ENCODE data around the gene NTRK1.
A peak's percentile ranks its signal among the peaks of the same experiment; 100 is the strongest.

NTRK1 gene

DNA sequence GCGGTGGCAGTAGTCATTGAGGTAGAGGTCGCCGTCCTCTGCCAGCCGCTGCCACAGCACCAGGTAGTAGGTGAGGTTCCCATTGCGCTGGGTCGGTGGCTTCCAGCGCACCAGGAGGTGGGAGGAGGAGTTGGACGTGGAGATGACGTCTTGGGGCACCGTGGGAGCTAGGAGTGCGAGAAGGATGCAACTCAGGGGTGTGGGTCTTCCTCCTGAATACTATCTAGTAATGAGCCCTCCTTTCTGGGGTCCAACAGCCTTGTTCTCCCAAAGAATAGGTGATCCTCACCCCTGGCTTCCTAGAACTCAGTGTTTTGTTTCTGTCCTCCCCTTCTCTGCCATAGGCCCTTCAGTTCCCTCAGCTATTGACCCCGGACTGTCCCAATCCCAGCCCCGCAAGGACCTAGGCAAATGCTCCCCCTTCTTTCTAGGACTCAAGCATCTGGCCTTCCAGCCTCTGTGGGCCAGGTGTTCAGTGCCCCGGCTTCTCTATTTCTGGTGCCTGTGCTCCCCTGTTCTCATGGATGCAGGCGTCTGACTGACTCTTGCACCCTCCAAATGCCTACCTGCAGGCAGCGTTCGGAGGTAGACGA, 14.6 kb upstream of the NTRK1 start:
- CTCF ChIA-PET: interaction anchor here (0.5 to 2.5 kb wide), 7 partner anchors 8 to 262 kb away, joined by 3 to 12 read pairs (median 10); partner anchors contain the start of gene NTRK1

DNA sequence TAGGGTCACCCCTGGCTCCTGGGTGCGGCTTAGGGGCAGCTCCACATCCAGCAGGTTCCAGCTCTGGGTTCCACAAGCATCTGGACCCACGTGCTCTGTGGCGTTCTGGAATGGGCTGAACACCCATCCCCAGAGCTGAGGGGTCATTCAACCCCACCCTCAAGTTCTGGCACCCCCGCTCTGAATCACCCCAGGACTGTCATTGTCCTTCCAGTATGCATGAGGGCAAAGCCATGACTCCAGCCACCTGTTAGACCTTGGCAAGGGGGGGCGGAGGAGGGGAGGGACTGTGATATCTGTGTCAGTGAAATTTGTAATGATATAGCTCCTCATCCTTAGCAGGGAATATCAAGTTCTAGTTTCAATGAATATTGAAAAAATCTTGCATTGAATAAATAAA, 14.0 kb upstream of the NTRK1 start:
- CTCF ChIA-PET: interaction anchor here (0.5 to 2.5 kb wide), 7 partner anchors 8 to 220 kb away, joined by 3 to 12 read pairs (median 10); partner anchors contain the start of gene NTRK1
- H3K4me3 ChIP-seq (ENCODE audit: low read depth, low read length): no peak overlapping the region
- TF ChIP-seq GLI2 (tag by site-specific recombination; IDR thresholded peaks at IDR 0.05; ENCODE audit: borderline replicate concordance, low read depth) (no peak), SCRT2 (tag by site-specific recombination; IDR thresholded peaks at IDR 0.05) (peak; percentile 86), ZNF211 (tag by site-specific recombination; IDR thresholded peaks at IDR 0.05; ENCODE audit: low read depth) (no peak), ZNF274 (IDR thresholded peaks at IDR 0.05; ENCODE audit: low read length) (no peak), ZNF274 (tag by site-specific recombination; IDR thresholded peaks at IDR 0.05; ENCODE audit: borderline replicate concordance) (no peak), ZNF302 (tag by site-specific recombination; IDR thresholded peaks at IDR 0.05; ENCODE audit: low read depth) (no peak)
- no peaks in the 10 kb centered on the region for H3K36me3 ChIP-seq (ENCODE audit: control insufficient read depth in 2 of 2, insufficient read depth in 1 of 2, low read length in 2 of 2)
- POLR2A ChIA-PET: no interaction called here
- no peaks in the 10 kb centered on the region for H3K9me3 ChIP-seq (ENCODE audit: control insufficient read depth, insufficient read depth, low read depth, low read length)
- no peak overlapping the region for H3K27ac ChIP-seq (ENCODE audit: extremely low read depth, low read depth, low read length)
- H3K4me1 ChIP-seq (ENCODE audit: control insufficient read depth, insufficient read depth, low read length): no peaks in the 10 kb centered on the region

More for the DNA sequence above, 14.6 kb upstream of the NTRK1 start:
- Histone ChIP-seq H3K36me3 (ENCODE audit: control insufficient read depth in 2 of 2, insufficient read depth in 1 of 2, low read length in 2 of 2) (no peaks in the 10 kb centered on the region), H3K27ac (ENCODE audit: extremely low read depth, low read depth, low read length) (no peak overlapping the region), H3K4me3 (ENCODE audit: low read depth, low read length) (no peak overlapping the region), H3K9me3 (ENCODE audit: control insufficient read depth, insufficient read depth, low read depth, low read length) (no peaks in the 10 kb centered on the region), H3K4me1 (ENCODE audit: control insufficient read depth, insufficient read depth, low read length) (no peaks in the 10 kb centered on the region)
- POLR2A ChIA-PET: no interaction called here
- TF ChIP-seq ZNF677 (tag by site-specific recombination; IDR thresholded peaks at IDR 0.05): no peak
- TF ChIP-seq, protein P1, sequence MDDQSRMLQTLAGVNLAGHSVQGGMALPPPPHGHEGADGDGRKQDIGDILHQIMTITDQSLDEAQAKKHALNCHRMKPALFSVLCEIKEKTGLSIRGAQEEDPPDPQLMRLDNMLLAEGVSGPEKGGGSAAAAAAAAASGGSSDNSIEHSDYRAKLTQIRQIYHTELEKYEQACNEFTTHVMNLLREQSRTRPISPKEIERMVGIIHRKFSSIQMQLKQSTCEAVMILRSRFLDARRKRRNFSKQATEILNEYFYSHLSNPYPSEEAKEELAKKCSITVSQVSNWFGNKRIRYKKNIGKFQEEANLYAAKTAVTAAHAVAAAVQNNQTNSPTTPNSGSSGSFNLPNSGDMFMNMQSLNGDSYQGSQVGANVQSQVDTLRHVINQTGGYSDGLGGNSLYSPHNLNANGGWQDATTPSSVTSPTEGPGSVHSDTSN (CRISPR knock-in tag; IDR thresholded peaks at IDR 0.05): no peak

DNA sequence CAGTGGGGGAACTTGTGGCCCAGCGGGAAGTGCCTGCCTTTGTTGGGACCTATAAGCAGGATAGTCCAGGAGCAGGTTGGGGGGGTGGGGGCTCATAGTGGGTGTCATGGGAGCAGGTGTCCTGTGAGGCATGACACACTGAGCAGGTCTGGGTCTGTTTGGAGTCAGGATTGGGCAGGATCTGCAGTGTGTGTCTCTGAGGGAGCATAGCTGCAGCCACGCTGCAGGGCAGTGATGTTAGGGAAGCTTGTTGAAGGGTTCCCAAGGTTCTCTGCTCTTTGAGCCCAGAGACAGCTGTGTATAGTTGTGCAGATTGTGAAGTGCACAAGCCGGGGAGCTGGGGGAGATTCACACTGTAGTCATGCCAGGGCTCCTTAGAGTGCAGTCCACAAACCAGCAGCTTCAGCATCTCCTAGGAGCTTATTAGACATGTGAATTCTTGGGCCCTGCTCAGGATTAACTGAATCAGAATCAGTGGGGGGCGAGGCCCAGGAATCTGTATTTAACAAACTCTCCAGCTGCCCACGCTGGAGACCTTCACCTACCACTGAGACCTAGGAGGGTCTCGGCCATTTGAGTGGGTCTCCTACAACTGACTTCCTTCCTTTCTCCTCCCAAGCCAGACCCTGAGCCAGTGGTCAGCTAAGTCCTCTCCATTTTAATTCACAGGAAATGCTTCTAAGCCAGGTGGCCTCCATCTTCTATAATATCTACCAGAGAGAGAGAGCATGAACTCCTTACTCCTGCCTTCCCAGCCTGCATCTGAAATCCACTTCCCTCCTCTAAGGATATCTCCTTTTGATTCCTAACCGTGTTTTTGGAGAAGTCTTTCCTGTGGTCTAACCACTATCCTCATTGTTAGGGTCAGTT, 12.8 kb upstream of the NTRK1 start:
- TF ChIP-seq ZBTB20 (tag by site-specific recombination; IDR thresholded peaks at IDR 0.05): peak; percentile 67
- TF ChIP-seq OSR2 (tag by site-specific recombination; IDR thresholded peaks at IDR 0.05): no peak
- TF ChIP-seq RBAK (tag by site-specific recombination; IDR thresholded peaks at IDR 0.05): no peak
- no peak for TF ChIP-seq PRDM1 (tag by site-specific recombination; IDR thresholded peaks at IDR 0.05)
- Histone ChIP-seq H3K36me3 (ENCODE audit: control insufficient read depth in 2 of 2, insufficient read depth in 1 of 2, low read length in 2 of 2) (no peaks in the 10 kb centered on the region), H3K4me1 (ENCODE audit: control insufficient read depth, insufficient read depth, low read length) (no peaks in the 10 kb centered on the region), H3K27ac (ENCODE audit: extremely low read depth, low read depth, low read length) (no peak overlapping the region), H3K4me3 (ENCODE audit: low read depth, low read length) (no peak overlapping the region), H3K9me3 (ENCODE audit: control insufficient read depth, insufficient read depth, low read depth, low read length) (no peaks in the 10 kb centered on the region)
- CTCF ChIA-PET: interaction anchor here (0.6 to 3.3 kb wide), 8 partner anchors 9 to 159 kb away, joined by 3 to 17 read pairs (median 10); partner anchors contain the start of genes INSRR and NTRK1
- POLR2A ChIA-PET: no interaction called here

DNA sequence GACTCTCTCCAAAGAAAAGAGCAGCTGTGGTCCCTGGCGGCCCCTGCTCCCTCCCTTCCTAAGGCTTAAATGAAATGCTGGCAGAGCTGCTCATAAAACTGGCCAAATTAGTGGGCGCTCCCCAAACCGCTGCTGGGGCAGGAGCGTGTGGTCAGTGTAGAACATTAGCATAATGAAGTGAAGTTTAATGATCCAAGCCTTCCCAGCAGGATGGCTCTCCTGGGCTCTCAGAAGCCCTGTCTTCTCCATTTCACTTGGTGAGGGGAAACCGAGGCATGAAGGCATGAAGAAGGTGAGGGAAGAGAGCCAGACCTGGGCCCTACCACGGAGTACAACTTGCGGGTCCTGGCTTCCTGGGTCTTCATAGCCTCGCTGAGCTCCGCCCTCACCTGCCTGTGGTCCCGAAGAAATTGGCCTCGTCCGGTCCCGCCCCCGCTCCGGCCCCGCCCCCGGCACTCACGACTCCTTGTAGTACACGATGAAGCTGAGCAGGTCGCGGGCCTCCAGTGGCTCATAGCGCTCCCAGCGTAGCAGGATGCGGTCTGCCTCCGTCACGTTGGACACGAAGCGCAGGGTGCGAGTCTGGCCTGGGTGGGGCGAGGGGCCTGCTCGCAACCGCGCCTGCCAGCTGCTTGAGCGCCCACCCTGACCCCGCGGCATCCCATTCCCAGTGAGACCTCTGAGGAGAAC, 12.1 kb upstream of the NTRK1 start:
- TF ChIP-seq ZNF777 (tag by site-specific recombination; IDR thresholded peaks at IDR 0.05; ENCODE audit: borderline replicate concordance) (no peak), ZNF664 (tag by site-specific recombination; IDR thresholded peaks at IDR 0.05) (no peak), ZSCAN23 (tag by site-specific recombination; IDR thresholded peaks at IDR 0.05) (no peak), ZNF155 (tag by site-specific recombination; IDR thresholded peaks at IDR 0.05) (no peak)
- H3K9me3 ChIP-seq (ENCODE audit: control insufficient read depth, insufficient read depth, low read depth, low read length): no peaks in the 10 kb centered on the region
- POLR2A ChIA-PET: interaction anchor here (1.3 kb wide), 1 partner anchor 120 kb away, joined by 3 read pairs; the partner anchor contains the start of genes ISG20L2 and METTL25B
- no peaks in the 10 kb centered on the region for H3K36me3 ChIP-seq (ENCODE audit: control insufficient read depth in 2 of 2, insufficient read depth in 1 of 2, low read length in 2 of 2)
- CTCF ChIA-PET: interaction anchor here (0.6 to 3.3 kb wide), 7 partner anchors 10 to 159 kb away, joined by 3 to 17 read pairs (median 10); partner anchors contain the start of genes INSRR and NTRK1
- H3K27ac ChIP-seq (ENCODE audit: extremely low read depth, low read depth, low read length): no peak overlapping the region
- no peak overlapping the region for H3K4me3 ChIP-seq (ENCODE audit: low read depth, low read length)
- H3K4me1 ChIP-seq (ENCODE audit: control insufficient read depth, insufficient read depth, low read length): no peaks in the 10 kb centered on the region

Measured in HEK293 (cell line).